Measurements from ENCODE around the gene ICE2.

The ICE2 gene

DNA sequence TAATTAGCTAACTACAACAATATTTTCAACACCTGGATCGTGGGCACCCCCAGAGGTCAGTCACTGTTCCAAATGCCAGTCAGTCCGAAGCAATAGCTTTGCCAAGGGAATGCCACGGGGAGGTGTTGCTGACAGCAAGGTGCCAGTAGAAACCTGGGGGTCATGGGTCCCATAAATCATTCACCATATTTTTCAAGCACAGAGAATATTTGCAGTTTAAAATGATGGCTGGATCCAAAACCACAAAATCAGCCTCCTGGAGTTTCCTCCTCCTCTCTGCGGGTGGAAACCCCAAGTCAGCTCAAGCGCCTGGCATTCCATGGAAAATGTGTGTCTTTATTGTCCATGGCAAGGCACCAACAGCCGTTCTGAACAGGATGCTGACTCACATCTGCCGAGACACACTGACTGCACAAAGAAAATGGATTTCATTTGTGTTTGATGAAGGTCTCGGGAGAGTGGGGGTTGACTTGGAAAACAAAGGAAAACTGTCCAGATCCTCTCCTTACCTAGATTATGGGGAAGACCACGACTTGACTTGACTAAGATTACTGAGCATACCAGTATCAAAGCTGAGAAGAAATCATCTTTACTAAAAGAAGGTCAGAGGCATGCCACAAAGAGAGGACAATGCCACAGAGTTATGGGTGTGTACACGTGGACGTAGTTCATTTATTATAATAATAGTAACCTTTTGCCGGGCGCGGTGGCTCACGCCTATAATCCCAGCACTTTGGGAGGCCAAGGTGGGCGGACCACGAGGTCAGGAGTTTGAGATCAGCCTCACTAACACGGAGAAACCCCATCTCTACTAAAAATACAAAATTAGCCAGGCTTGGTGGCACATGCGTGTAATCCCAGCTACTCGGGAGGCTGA, 107.5 kb downstream of the ICE2 start:
- no peak for DNase-seq (ENCODE audit: low read depth, low spot score)

DNA sequence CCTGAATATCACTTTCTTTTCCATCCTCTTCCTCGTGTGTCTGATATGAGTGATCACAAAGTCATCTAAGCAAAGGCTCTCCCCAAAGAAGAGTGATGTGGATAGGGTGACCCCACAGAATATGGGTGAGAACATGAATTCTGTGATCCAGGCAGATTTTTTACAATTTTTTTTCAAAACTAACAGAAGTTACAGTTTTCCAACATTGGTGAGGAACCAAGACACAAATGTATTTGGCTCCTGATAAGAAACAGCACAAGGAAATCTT, 108.1 kb downstream of the ICE2 start:
- no peak for DNase-seq (ENCODE audit: low read depth, low spot score)

DNA sequence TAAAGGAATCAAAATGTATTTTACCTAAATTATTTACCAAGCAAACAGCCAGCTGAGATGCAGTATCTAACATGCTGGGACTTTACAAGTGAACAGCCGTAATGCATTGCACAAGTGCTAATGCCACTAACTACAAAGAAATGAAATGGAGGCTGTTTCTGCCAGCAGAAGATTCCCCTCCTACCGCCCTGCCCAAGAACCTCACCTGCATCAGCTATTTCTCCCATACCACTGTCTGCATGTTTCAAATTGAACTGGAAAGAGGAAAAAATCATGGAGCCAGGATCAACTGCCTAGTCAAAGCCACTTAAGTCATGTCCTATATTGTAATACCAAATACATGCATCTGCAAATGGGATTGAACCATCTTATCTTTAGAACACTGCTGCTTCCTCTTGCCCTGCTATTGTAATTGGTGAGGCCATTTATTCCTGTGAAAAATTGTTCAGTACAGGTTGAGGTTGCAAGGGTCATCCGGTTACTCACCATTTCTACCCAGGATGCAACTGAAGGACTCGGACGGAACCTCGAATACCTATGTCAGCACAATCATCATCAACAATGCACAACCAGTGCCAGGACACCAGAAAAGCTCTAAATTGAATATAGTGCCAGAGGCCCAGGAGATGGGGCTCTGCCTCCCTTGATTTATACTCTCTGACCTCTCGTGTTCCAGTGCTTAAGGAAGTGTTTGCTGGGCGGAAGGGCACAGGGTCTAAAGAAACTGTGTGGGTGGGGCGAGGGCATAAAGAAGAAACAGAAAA, 108.7 kb downstream of the ICE2 start:
- DNase-seq (ENCODE audit: low read depth, low spot score) = no peak

DNA sequence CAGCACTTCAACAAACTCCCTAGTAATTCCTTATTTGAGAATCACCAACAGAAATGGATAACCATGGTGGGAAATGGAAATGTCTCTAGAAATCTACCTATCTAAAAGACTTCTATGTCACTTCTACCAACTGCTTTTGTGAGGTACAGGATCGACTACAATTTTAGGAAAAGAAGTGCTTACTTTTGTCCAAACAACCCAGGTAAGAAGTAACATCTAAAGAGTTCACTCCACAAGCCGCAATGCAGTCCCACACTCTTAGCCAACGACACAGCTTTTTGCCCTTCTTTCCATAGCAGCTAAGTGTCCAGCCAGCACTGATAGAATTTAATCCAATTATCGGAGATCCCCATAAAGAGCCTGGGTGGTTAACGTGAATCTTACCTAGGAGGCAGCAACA, 109.2 kb downstream of the ICE2 start:
- no peak for DNase-seq (ENCODE audit: low read depth, low spot score)
